Measurements from ENCODE around the gene NINJ2. TPM values are rescaled to one million over a fixed set of nuclear protein-coding genes. Genes with fewer than 3 reads are reported as not detected.

Gene NINJ2
- total and polyA plus RNA-seq, 10 donors, result 6.6 to 18.8 (median 10.2) TPM

GRCh38 chr12:524167-524951 is 138.9 kb downstream of the NINJ2 start:
- Histone ChIP-seq H3K4me1 (peaks cover 0 to 8% (median 0%) of the 10 kb centered on the region in 6 donors), H3K27ac (no peak overlapping the region), H3K4me3 (no peak overlapping the region), H3K9me3 (peaks cover 0 to 2% (median 0%) of the 10 kb centered on the region in 8 donors), H3K27me3 (replicated peaks in 1 of 7) (peaks cover 0 to 20% (median 0%) of the 10 kb centered on the region in 7 donors), H3K36me3 (no peaks in the 10 kb centered on the region)
- WGBS, 5 donors, result 79 to 84% (median 81%) methylated on average over 10 of the region's 10 CpGs
- TF ChIP-seq CTCF (IDR thresholded peaks at IDR 0.05 in 8 of 11, conservative IDR thresholded peaks at IDR 0.05 in 3 of 11) (no peak), POLR2A (IDR thresholded peaks at IDR 0.05) (no peak), POLR2AphosphoS5 (IDR thresholded peaks at IDR 0.05) (no peak)
- intact Hi-C loops (cut with DNase I; ENCODE audit: low total_unique reads), result no loop called here
- no peak for DNase-seq

GRCh38 chr12:522692-523378 is 140.4 kb downstream of the NINJ2 start:
- peaks cover 0 to 8% (median 0%) of the 10 kb centered on the region in 6 donors for H3K4me1 ChIP-seq
- intact Hi-C loops (cut with DNase I; ENCODE audit: low total_unique reads), result no loop called here

DNA sequence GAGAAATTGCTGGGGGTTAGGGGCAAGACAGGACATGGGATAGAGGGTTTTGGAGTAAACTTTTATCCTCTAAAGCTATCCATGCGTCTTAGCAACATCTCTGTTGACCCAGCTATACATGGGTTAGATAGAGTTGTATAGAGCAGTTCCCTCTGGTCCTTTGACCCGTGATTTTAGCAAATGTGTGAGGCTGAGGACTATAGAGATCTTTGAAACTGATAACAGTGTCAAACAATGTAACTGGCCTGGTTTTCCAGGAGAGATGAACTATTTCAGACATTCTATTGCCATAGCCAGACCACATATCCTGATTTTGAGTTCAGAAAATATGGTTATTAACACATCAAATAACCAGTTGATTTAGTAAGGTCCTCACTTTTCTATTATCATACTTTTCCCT is 143.1 kb downstream of the NINJ2 start:
- no peak for TF ChIP-seq POLR2AphosphoS5 (IDR thresholded peaks at IDR 0.05)
- no peak for TF ChIP-seq CTCF (IDR thresholded peaks at IDR 0.05 in 8 of 11, conservative IDR thresholded peaks at IDR 0.05 in 3 of 11)
- TF ChIP-seq POLR2A (IDR thresholded peaks at IDR 0.05), result no peak
- Histone ChIP-seq H3K27ac (no peak overlapping the region), H3K4me1 (no peaks in the 10 kb centered on the region), H3K36me3 (no peaks in the 10 kb centered on the region), H3K9me3 (no peaks in the 10 kb centered on the region), H3K27me3 (replicated peaks in 1 of 7) (peaks cover 0 to 46% (median 0%) of the 10 kb centered on the region in 7 donors), H3K4me3 (no peak overlapping the region)
- 61 to 66% (median 61%) methylated on average over 2 of the region's 2 CpGs for WGBS, 5 donors
- intact Hi-C loops (cut with DNase I; ENCODE audit: low total_unique reads), result no loop called here
- DNase-seq, result no peak

More at GRCh38 chr12:522692-523378, 140.4 kb downstream of the NINJ2 start:
- no peaks in the 10 kb centered on the region for H3K9me3 ChIP-seq
- peaks cover 0 to 35% (median 0%) of the 10 kb centered on the region in 7 donors for H3K27me3 ChIP-seq (replicated peaks in 1 of 7)
- no peak for TF ChIP-seq POLR2A (IDR thresholded peaks at IDR 0.05)
- TF ChIP-seq CTCF (IDR thresholded peaks at IDR 0.05 in 8 of 11, conservative IDR thresholded peaks at IDR 0.05 in 3 of 11), result no peak
- no peak for TF ChIP-seq POLR2AphosphoS5 (IDR thresholded peaks at IDR 0.05)
- WGBS, 5 donors, result 72 to 87% (median 83%) methylated on average over 7 of the region's 7 CpGs
- H3K36me3 ChIP-seq, result no peaks in the 10 kb centered on the region
- no peak for DNase-seq
- no peak overlapping the region for H3K27ac ChIP-seq
- no peak overlapping the region for H3K4me3 ChIP-seq

- whole genome bisulfite sequencing, 5 donors, result 78 to 86% (median 81%) methylated on average over 3 of the region's 3 CpGs
- Histone ChIP-seq H3K36me3 (no peaks in the 10 kb centered on the region), H3K27ac (no peak overlapping the region), H3K4me1 (no peaks in the 10 kb centered on the region), H3K4me3 (no peak overlapping the region), H3K9me3 (no peaks in the 10 kb centered on the region), H3K27me3 (replicated peaks in 1 of 7) (peaks cover 0 to 62% (median 0%) of the 10 kb centered on the region in 7 donors)
- no peak for DNase-seq
- no peak for TF ChIP-seq POLR2A (IDR thresholded peaks at IDR 0.05)
- no peak for TF ChIP-seq CTCF (IDR thresholded peaks at IDR 0.05 in 8 of 11, conservative IDR thresholded peaks at IDR 0.05 in 3 of 11)
- no peak for TF ChIP-seq POLR2AphosphoS5 (IDR thresholded peaks at IDR 0.05)
- intact Hi-C loops (cut with DNase I; ENCODE audit: low total_unique reads), result no loop called here
These were observed 145.7 kb downstream of the NINJ2 start for GRCh38 chr12:517538-517937.
